NCI-H2196 treated with DMSO at 0.1 percent for 48 hours (cell line): ENCODE results near the gene LRP6.
"Not testable (repeated sequence)": the region's sequence is repeated elsewhere in the genome, so short reads cannot be mapped to it uniquely, and the experiment has no call there.

Source experiments
- DNase-seq: peaks from one replicate; lab custom pipeline; 2025; ENCODE audit not compliant: unreplicated experiment; lab: John Stamatoyannopoulos, UW

The LRP6 gene

DNA sequence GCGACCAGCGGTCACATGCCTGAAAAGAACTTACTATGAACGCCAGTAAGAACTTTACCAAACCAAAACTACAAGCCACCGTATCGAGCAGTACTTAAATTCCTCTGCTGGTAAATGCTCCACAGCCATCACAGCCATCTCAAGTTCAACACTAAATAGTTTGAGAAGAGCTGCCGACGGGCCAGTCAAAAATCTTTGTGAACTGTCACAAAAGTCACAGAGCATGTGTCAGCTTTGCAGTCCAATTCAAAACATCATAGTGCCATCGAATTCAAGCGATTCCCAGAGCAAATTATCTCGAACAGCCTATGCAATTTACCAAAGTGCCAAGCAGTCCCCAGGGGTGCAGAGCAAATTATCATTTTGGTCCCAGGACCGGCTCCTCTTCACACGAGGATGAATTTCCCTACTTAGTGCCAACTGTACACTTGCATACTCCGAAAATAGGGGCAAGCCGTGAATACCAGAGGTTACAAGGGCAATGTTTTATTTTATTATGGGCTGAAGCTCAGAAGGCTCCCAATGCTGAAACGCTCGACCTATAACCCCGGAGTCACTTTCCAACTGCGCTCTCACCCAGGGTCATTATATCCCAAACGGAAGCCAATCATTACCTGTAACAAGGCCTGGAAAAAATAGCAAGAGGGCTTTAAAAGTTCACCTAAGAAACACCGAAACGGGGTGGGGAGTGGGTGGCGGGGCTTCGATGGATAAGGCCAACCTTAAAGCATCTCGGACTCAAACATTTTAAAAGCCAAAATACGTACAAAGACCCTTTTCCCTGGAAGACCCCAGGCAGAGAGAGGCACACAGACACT lies 1.1 kb downstream of the LRP6 start:
- DNase-seq, result no peak

DNA sequence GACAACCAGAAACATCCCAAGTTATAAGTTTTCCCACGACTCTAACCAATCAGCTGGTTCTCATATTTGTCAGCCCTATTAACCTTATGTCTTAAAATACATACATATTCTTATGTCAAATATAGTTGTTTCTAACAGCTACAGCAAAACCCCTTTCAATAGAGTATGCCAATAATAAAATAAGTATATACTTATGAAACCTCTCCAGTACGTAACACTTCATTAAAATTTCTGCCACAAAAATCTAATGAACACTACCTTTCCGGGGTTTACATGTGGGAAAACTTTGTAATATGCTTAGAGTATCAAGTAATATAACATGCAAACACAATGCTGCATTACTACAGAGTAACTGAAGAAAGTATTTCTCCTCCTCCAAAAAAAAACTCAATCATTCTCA lies 1.8 kb downstream of the LRP6 start:
- DNase-seq, result no peak

- no peak for DNase-seq
Measured at GRCh38 chr12:12263909-12264308, 2.9 kb downstream of the LRP6 start.

DNA sequence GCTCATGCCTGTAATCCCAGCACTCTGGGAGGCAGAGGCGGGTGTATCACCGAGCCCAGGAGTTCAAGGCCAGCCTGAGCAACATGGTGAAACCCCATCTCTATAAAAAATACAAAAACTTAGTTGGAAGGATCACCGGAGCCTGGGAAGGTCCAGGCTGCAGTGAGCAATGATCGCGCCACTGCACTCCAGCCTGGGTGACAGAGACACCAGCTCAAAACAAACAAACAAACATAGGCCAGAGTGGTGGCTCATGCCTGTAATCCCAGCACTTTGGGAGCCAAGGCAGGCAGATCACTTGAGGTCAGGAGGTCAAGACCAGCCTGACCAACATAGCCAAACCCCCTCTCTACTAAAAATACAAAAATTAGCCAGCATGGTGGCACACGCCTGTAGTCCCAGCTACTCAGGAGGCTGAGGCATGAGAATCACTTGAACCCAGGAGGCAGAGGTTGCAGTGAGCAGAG lies 10.5 kb downstream of the LRP6 start:
- not testable (repeated sequence) for DNase-seq

DNA sequence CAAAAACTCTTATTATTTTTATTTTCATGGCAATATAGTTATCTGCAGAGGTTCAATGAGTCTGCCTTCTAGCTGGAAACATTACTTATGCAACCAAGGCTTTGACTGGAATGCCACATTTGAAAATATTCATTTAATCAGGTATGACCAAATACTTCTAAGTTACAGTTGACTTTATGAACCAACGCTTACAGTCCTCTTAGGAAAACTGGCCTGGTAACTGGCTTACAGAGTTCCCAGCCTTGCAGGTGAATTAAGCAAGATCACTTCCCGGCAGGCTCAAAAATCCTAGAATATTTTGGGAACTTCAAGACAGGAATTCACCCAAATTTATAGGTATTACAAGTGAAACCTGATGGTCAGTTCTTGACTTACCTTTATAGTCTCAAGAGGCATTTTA lies 12.3 kb downstream of the LRP6 start:
- DNase-seq, result no peak

DNA sequence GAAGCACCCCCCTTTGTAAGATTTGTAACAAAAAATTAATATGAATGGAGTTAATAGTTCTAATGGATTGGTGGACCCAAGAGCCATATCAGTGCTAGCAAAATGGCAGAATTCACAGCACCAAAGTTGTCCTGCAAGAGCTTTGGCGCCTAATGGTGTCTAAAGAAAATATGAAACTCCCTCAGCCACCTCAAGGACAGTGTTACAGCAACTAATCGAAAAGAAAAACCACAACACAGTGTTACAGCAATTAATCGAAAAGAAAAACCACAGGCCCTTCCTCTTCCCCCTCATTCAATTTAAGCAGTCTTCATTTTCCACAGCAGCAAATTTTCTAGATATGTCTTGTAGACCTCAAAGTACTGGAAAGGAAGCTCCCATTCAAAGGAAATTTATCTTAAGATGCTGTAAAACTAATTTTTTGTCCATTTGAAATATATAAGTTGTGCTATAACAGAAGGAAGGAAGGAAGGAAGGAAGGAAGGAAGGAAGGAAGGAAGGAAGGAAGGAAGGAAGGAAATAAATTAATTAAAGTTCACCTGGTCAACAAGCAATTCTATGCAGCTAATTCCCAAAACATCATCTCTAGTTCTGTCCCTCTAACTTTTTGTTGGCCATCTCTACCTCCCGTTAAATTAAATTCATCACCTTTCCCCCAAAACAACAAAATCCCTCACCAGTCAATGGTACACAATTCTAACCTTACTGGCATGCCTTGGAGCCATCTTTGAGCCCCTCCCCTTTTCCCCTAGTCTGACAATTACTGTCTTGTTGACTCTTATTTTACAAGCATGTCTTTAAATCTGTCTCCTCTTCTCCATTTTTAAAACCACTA lies 17.4 kb downstream of the LRP6 start:
- DNase-seq, result no peak

- DNase-seq, result no peak
Measured at GRCh38 chr12:12247584-12247983, 19.3 kb downstream of the LRP6 start.

DNA sequence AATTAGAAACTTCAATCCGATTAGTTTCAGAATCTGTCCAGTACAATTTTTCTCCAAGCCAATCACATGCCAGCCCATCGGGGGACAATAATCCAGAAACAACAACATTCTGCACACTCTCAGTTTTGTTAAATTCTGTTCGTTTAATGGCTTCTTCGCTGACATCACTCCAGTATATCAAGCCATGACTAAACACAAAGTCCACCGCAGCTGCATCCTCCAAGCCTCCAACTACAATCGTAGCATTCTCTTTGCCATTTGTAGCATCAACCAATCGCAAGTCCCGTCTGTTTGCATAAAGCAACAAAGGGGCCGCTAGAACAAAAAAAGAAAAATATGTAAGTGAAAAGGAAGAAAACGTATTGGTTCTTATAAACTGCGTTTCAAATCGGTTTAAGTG lies 22.5 kb downstream of the LRP6 start:
- no peak for DNase-seq

DNA sequence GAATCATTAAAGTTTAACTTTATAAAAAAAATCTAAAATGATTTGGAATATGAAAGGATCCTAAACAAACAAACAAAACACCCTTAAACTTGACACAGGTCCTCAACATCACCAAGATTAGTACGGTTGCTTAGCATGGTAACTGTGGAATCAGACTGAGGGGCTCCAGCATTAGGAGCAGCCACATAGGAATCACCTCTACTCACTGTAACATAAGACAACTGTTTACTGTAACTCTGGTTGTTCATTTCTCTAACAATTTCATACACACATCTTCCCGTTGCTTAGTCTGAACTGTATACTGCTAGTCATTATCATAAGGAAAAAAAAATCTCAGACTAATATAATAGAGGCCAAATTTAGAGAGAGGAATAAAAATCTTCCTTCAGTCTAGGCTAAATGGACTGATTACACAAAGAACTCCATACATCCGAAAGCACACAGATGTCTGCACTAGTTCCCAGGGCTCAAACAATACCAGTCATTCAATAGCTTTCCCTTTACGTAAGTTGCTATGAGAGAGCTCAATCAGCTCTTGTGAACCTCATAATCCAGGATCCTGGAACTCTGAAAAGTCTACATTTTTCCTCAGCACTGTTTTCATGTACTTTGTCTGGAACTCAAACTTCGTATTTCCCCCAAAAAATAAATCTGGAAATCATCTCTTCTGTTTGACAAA lies 26.0 kb downstream of the LRP6 start:
- DNase-seq, result no peak

DNA sequence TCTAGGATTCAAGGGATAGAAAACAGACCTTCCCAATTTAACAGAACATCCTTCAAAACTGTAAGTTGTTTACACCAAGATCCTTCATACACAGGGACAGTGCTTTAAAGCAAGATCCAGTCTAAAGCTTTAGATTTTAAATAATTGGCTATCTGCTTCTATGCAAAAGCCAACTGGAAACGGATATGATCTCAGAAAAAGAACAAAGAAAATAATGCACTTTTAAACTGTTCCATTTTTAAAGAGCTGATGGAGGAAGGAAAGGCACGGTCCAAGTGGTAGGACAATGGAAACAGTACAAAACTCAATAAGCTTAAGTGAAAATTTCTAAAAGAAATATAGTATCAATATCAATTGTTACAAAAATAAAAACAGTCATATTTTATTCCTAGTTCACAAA lies 27.7 kb downstream of the LRP6 start:
- no peak for DNase-seq

GRCh38 chr12:12238605-12239004 lies 28.2 kb downstream of the LRP6 start:
- DNase-seq, result no peak

DNA sequence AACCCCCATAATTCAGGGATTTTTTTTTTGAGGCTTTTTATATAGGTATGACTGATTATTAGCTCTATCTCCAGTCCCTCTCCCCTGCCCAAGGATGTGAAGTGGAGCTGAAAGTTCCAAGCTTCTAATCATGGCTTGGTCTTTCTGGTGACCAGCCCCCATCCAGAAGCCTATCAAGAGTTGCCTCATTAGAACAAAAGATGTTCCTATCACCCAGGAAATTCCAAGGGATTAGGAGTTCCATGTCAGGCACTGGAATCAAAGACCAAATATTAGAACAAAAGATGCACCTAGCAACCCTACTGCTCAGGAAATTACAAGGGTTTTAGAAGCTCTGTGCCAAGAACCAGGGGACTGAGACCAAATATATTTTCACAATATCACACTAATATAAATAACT lies 29.9 kb downstream of the LRP6 start:
- no peak for DNase-seq

GRCh38 chr12:12230275-12230674 lies 36.6 kb downstream of the LRP6 start:
- no peak for DNase-seq

- no peak for DNase-seq
Measured at GRCh38 chr12:12229556-12230092, 37.2 kb downstream of the LRP6 start.

GRCh38 chr12:12228402-12228801 lies 38.4 kb downstream of the LRP6 start:
- DNase-seq, result no peak

DNA sequence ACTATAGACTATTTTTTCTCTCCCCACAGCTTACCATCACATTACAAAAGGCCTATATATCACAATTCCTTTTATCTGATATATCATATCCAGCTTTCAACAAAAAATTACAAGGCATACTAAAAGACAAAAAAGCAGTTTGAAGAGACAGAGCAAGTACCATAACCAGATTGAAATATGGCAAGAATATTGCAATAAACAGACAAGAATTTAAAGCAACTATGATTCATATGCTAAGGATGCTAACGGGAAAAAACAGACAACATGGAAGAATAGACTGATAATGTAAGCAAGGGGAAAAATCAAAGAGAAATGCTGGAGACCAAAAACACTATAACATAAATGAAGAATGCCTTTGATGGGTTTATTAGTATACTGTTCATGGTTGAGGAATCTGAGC lies 40.7 kb downstream of the LRP6 start:
- DNase-seq, result no peak

DNA sequence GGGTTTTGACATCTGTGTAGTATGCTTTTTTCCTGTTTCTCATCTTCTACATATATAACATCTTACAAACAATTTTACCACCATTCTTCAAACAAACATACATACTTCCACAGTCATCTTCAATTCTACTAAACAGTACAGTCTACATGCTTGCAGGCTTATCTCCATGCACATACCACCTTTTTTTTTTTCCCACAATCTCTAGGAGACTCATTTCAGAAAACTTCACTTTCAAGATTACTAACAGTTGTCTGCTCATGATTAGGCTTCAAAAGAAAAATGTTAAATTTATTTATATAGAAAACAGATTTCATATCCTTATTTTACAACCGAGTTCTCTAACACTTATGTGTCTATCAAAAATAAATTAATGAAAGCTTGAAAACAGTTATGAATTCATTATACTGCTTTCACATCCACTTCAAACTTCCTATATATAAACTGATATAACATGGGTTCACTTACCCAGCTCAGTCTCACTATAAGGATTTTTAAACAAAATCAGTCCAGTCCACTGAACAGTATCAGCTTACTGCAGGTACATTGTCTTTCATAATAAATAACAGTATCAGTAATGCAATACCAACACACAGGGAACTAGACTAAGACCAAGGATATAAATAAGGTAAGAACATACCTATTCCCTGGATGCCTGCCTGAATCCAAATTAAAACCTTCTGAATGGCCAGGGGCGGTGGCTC lies 42.5 kb downstream of the LRP6 start:
- no peak for DNase-seq

GRCh38 chr12:12221560-12221959 lies 45.3 kb downstream of the LRP6 start:
- no peak for DNase-seq

- no peak for DNase-seq
Measured at GRCh38 chr12:12219664-12220063, 47.2 kb downstream of the LRP6 start.

GRCh38 chr12:12217018-12217359 lies 49.9 kb downstream of the LRP6 start:
- no peak for DNase-seq
